GM18870 (cell line): ENCODE data around the gene MUSK.

Experiments used
- ATAC-seq: cut with Tn5 transposase; IDR thresholded peaks from one replicate; pipeline ENCODE4 v1.9.1; 2021; ENCODE audit warnings: moderate library complexity; ENCODE audit not compliant: unreplicated experiment

MUSK gene

DNA sequence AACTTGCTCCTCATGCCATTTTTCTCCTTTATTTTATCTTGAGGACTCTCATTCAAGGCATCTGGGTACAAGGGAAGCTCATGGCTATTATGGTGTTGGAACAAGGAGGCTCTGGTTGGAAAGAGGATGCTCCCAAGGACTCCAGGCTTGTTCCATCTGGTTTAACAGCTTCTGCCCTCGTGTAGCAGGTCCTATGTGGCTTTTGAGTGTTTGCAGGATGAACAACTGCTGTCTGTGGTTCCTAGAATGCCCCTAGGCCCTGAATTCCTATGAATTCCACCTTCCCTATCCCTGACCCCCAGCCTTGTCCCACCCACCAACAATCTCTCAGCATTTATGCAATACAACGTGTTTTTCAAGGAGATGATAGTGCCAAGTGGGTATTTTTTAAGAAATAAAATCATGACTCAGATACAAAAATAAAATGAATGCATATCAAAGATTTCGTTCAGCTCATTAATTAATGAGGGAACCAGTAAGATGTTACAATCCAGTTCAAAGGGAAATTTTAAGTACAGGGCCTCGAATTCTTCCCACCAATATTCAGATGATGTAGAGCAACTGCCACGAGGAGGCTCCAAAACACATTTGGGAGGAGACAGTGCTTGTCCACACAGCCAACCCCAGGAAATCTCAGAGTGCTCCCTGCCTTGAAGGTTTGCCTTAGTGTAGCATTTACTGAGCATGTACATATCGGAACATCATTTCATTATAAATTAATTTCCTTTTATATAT, 182.0 kb downstream of the MUSK start:
- no peak for ATAC-seq
